ENCODE data around the gene HEXD.
"Not testable (repeated sequence)": the region's sequence is repeated elsewhere in the genome, so short reads cannot be mapped to it uniquely, and the experiment has no call there.

The HEXD gene

GRCh38 chr17:82397449-82398335 is 20.5 kb upstream of the HEXD start:
- DNase-seq = no peak

DNA sequence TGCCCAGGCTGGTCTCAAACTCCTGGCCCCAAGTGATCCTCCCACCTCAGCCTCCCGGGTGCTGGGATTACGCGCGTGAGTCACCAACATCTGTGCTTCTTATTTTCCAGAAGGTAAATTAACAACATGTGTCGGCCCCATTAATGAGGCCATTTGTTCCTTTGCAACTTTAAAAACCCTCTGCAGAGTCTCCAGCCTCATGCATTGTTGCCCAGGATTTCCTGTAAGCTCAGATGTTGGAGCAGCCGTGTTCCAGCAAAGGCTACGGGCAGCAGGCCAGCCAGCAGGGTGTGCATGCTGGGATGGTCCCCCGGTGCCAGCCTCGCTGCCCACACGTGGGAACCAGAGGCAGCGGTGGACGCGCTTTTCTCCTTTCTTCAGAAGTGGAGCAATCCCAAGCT is 19.1 kb upstream of the HEXD start:
- no peak for DNase-seq

- DNase-seq = no peak
Observed at GRCh38 chr17:82399601-82400101, 18.5 kb upstream of the HEXD start.

- no peak for DNase-seq
Observed at GRCh38 chr17:82400206-82400605, 17.9 kb upstream of the HEXD start.

DNA sequence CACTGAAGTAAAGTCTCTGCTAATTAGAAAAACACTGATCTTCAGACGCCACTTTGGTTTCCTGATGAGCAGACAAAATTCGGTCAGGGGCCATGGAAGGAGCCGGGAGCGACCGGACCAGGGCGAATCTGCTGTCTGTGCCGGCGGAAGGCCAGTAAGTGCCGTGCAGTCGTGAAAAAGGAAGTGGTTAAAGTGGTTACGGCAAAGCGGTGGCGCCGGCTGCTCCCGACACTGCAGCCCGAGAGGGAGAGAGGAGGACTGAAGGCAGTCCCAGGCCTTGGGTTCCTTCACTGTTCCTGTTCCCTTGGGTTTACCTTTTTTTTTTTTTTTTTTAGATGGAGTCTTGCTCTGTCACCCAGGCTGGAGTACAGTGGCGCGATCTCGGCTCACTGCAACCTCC is 17.3 kb upstream of the HEXD start:
- peak; percentile 70 for DNase-seq

DNA sequence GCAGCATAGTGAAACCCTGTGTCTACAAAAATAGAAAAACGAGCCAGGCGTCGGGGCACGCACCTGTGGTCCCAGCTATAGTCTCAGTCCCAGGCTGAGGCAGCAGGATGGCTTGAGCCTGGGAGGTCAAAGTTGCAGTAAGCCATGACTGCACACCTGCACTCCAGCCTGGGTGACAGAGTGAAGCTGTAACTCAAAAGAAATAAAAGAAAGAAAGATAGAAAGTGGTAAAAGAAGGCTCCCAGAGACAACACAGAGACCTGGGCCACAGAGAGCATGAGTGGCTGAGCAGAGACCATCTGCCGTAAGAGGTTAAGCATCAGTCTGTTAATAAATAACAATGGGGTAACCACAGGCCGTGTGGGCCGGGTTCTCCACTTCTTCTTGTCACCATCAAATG is 15.3 kb upstream of the HEXD start:
- no peak for DNase-seq

DNA sequence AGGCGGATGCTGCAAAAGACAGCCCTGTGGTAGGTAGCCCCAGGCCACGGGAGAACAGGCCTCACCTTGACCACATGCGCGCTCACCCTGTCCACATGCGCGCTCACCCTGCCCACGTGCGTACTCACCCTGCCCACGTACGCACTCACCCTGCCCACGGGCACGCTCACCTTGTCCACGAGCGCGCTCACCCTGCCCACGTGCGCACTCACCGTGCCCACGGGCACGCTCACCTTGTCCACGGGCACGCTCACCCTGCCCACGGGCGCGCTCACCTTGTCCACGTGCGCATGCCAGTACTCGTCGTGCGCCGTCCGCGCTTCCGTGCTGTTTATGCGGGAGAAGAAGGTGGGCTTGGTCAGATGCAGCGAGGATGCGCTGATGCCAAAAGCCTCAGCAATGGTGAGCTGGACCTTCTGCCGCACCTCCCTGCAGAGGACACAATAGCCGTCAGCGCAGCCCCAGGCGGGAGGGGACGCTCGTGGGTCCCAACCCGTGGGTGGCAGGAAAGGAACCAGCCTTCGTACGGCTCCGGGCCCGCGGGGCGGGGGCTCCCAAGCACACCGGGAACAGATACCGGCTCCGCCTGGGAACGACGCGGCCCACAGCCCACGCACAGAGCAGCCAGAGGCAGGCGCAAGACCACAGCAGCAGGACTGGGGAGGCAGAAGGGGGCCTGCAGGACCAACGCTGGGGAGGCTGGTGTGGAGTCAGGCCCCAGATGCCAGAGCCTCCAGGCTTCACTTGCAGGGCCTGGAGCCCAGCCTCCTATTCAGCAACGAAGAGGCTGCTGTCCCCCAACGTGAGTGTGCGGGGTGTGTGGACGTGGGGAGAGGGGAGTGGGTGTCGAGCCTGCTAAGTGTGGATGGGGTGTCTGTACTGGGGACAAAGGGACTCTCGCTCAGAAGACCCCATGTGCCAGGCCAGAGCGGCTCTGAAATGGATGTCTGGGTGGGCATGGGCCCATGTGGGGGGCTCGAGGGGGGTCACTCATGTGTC is 14.2 kb upstream of the HEXD start:
- no peak for DNase-seq

GRCh38 chr17:82405051-82405450 is 13.1 kb upstream of the HEXD start:
- no peak for DNase-seq

GRCh38 chr17:82406131-82406671 is 11.9 kb upstream of the HEXD start:
- DNase-seq = no peak

GRCh38 chr17:82407255-82407654 is 10.9 kb upstream of the HEXD start:
- DNase-seq = no peak

- no peak for DNase-seq
Observed at GRCh38 chr17:82408288-82408937, 9.7 kb upstream of the HEXD start.

GRCh38 chr17:82408938-82409318 is 9.2 kb upstream of the HEXD start:
- no peak for DNase-seq

DNA sequence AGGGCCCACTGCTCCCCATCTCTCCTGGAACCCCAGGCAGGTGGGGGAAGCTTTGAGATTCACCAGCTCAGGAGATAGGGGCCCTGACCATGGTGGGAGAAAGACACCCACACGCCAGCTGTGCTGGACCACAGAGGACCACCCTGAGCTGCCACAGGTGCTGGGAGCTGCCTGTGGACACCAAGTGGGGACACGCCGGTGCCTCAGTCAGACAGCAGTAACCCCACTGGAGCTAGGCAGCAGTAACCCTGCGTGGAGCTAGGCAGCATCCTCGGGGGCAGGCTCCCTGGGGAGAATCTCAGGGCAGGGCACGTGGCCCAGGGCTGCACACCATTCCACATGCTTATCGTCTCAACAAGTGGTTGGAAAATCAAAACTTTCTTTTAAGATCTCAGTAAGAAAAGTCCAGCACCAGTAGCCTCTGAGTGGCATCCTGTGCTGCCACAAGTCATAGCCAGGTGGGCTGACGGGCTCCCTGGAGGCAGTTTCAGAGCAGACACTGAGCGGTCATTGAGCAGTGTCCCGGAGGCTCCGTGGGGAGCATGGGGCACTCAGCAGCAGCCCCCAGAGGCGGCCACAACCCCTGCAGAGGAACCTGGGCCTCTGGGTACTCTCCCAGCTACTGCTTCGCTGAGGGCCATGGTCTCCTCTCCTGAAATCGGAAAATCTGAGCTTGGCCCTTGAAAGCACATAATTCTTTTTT is 8.0 kb upstream of the HEXD start:
- no peak for DNase-seq

DNA sequence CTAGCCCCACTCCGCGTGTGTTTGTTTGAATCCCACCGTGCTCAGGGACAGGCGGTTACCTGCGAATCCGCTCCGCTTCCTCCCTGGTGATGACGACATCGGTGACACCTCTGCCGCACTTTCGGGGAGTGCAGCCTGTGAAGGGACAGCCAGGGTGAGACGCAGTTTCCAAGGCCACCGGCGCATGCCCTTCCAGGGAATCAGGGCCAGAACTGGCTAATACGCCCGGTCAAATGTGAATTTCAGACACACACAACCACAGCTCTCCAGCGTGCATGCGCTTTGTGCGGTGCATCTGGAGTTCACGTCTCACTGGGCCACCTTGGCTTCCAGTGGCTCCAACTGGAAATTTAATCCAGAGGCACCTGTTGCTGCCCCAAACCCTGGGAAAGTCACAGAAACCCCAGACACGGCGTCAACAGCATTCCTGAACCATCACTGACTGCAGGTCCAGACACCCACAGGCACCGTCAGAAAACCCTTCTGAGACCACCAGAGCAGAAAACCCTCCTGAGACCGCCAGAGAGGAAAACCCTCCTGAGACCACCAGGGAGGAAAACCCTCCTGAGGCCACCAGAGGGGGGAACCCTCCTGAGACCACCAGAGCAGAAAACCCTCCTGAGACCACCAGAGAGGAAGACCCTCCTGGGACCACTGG is 6.6 kb upstream of the HEXD start:
- no peak for DNase-seq

- DNase-seq = not testable (repeated sequence)
Observed at GRCh38 chr17:82412081-82412480, 6.1 kb upstream of the HEXD start.

GRCh38 chr17:82412535-82413520 is 5.3 kb upstream of the HEXD start:
- no peak for DNase-seq

DNA sequence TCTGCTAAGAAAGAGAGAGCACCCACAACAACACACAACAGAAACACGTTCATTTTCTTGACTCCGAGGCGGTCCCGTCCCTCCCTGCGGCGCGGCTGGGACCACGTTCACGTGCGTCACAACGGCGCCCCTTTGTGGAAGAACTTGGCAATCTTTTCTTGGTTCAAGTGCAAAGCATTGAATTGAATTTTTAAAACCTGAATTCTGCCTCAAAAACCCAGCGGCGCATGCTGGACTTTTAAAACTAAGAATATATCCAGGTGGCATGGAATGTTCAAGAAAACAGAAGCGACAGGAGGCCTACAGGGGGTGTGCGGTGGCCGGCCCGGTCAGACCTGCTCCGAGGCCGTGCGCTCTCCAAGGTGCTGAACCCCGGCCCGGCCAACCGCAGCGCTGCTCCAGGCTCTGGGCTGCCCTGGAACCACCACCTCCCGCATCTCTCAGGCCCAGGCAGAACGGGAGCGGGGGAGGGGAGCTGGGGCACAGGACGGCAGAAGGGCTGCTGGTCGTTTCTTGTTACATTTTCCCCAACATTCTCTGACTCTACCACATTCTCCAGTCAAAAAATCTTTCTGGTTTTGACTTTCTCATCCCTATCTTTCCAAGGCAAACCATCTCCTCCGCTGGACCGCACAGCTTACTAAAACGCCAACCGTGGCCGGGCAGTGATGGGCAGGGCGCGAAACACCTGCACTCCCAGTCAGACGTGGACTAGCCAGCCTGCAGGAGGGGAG is 3.4 kb upstream of the HEXD start:
- peak; percentile 84 for DNase-seq

DNA sequence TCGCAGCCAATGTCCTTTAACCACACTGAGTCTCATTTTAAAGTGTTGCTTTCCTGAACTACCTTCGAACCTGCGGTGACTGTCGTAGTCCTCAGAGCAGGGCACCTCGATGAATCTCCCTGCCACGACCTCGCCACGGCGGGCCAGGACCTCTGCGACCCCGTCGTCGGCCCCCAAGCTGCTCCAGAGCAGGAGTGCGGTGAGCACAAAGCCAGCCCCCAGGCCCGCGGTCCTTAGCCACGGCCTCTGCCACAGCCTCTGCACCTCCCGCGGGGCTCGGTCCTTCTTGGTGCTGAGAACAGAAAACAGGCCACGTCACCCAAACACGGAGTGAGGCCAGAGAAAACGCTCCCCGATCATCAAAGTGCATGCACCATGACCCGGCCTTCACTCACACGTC is 2.8 kb upstream of the HEXD start:
- no peak for DNase-seq

- no peak for DNase-seq
Observed at GRCh38 chr17:82415786-82416185, 2.4 kb upstream of the HEXD start.

- no peak for DNase-seq
Observed at GRCh38 chr17:82416264-82416663, 1.9 kb upstream of the HEXD start.
